ENCODE results near the gene POFUT1. TPM values are rescaled to one million over a fixed set of nuclear protein-coding genes. Genes with fewer than 3 reads are reported as not detected.

The POFUT1 gene
- total RNA-seq, 3 donors from 2014 or later (not counting 1 experiment from before 2014, with no cell fraction given) = 9.7 to 14.5 (median 13.2) TPM

DNA sequence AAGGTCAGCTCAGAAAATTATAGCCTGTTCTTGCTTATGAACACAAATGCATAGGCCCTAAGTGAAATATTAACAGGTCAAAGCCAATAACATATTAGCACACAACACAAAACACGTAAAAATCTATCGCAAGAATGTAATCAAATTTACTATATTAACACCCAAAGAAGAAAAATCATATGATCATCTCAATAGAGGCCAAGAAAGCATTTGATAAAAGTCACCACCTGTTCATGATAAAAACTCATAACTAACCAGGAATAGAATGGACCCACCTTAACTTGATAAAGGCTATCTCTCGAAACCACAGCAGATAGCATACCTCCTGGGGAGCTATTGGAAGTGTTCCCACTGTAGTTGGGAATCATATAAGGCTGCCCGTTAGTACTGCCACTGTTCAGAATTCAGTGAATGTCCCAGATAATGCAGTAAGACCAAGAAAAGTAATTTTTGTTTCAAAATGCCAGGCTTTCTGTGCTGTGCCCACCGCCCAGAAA is 21.6 kb downstream of the POFUT1 start:
- Mint-ChIP-seq H3K27me3 (ENCODE audit: low read depth in 2 of 2) (no peaks in the 10 kb centered on the region), H3K36me3 (peaks cover 11% of the 10 kb centered on the region), H3K9me3 (no peaks in the 10 kb centered on the region), H3K4me3 (no peak overlapping the region), H3K27ac (no peak overlapping the region), H3K4me1 (peaks cover 12 to 23% of the 10 kb centered on the region in 2 donors)
- H3K4me1 ChIP-seq (ENCODE audit: control insufficient read depth, insufficient read depth, low read length) = peaks cover 10% of the 10 kb centered on the region
- TF ChIP-seq, protein P1, sequence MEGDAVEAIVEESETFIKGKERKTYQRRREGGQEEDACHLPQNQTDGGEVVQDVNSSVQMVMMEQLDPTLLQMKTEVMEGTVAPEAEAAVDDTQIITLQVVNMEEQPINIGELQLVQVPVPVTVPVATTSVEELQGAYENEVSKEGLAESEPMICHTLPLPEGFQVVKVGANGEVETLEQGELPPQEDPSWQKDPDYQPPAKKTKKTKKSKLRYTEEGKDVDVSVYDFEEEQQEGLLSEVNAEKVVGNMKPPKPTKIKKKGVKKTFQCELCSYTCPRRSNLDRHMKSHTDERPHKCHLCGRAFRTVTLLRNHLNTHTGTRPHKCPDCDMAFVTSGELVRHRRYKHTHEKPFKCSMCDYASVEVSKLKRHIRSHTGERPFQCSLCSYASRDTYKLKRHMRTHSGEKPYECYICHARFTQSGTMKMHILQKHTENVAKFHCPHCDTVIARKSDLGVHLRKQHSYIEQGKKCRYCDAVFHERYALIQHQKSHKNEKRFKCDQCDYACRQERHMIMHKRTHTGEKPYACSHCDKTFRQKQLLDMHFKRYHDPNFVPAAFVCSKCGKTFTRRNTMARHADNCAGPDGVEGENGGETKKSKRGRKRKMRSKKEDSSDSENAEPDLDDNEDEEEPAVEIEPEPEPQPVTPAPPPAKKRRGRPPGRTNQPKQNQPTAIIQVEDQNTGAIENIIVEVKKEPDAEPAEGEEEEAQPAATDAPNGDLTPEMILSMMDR (IDR thresholded peaks at IDR 0.05) = no peak
- intact Hi-C loops (cut with micrococcal nuclease) = no loop called here
- no peak overlapping the region for H3K27ac ChIP-seq (ENCODE audit: low read length)
- no peak overlapping the region for H3K4me3 ChIP-seq (ENCODE audit: low read length)
- H3K36me3 ChIP-seq (ENCODE audit: control insufficient read depth, insufficient read depth, low read length) = peaks cover 40% of the 10 kb centered on the region
- ATAC-seq = no peak
- H3K9me3 ChIP-seq (ENCODE audit: control insufficient read depth, insufficient read depth, low read length) = no peaks in the 10 kb centered on the region
- over 99% methylated on average over 5 of the region's 5 CpGs for WGBS (ENCODE audit: insufficient coverage)
- H3K27me3 ChIP-seq (ENCODE audit: control insufficient read depth, insufficient read depth, low read length) = no peaks in the 10 kb centered on the region
- no peak for DNase-seq

DNA sequence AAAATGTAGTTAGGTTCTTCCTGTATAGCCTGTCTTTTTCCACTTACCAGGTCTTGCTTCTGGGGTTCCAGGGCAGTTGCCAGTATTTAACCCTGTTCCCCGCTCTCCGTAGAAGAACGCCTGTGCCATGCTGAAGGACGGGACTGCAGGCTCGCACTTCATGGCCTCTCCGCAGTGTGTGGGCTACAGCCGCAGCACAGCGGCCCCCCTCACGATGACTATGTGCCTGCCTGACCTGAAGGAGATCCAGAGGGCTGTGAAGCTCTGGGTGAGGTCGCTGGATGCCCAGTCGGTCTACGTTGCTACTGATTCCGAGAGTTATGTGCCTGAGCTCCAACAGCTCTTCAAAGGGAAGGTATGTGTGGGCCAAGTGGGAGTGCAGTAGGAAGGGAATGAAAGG is 23.0 kb downstream of the POFUT1 start:
- no peak for DNase-seq
- H3K27ac Mint-ChIP-seq = peak overlapping the region in 1 of 2 donors; percentile 69
- intact Hi-C loops (cut with micrococcal nuclease) = no loop called here
- Histone ChIP-seq H3K9me3 (ENCODE audit: control insufficient read depth, insufficient read depth, low read length) (no peaks in the 10 kb centered on the region), H3K27me3 (ENCODE audit: control insufficient read depth, insufficient read depth, low read length) (no peaks in the 10 kb centered on the region), H3K36me3 (ENCODE audit: control insufficient read depth, insufficient read depth, low read length) (peaks cover 49% of the 10 kb centered on the region), H3K27ac (ENCODE audit: low read length) (no peak overlapping the region), H3K4me1 (ENCODE audit: control insufficient read depth, insufficient read depth, low read length) (peaks cover 10% of the 10 kb centered on the region), H3K4me3 (ENCODE audit: low read length) (no peak overlapping the region)
- no peak overlapping the region for H3K4me3 Mint-ChIP-seq
- TF ChIP-seq, protein P1 (IDR thresholded peaks at IDR 0.05) = no peak
- H3K27me3 Mint-ChIP-seq (ENCODE audit: low read depth in 2 of 2) = no peaks in the 10 kb centered on the region
- WGBS (ENCODE audit: insufficient coverage) = 97% methylated on average over 13 of the region's 13 CpGs
- H3K36me3 Mint-ChIP-seq = peaks cover 11% of the 10 kb centered on the region
- H3K9me3 Mint-ChIP-seq = no peaks in the 10 kb centered on the region
- ATAC-seq = no peak
- H3K4me1 Mint-ChIP-seq = peaks cover 12 to 21% of the 10 kb centered on the region in 2 donors

DNA sequence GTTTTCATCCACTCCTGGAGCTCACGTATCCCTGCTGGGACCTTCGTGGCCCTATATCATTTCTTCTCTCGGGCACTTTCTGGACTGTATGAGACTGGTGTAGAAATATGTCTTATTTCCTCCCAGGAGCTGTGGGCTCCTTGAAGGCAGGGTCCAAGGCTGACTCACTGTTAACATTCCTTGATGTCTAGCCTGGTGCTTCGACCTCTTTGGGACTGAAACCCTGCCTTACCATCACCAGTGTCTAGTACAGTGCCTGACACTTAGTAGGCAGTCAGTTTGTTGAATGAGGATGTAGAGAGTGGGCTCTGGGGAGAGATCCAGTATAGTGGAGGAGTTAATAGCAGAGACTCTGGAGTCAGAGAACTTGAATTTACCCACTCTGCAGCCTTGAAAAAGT is 23.6 kb downstream of the POFUT1 start:
- H3K4me3 Mint-ChIP-seq = no peak overlapping the region
- peaks cover 10% of the 10 kb centered on the region for H3K4me1 ChIP-seq (ENCODE audit: control insufficient read depth, insufficient read depth, low read length)
- peaks cover 12 to 17% of the 10 kb centered on the region in 2 donors for H3K4me1 Mint-ChIP-seq
- H3K27ac Mint-ChIP-seq = peak overlapping the region; percentile 69 to 77
- ATAC-seq = no peak
- intact Hi-C loops (cut with micrococcal nuclease) = no loop called here
- peak overlapping the region; percentile 2 for H3K27ac ChIP-seq (ENCODE audit: low read length)
- peaks cover 11% of the 10 kb centered on the region for H3K36me3 Mint-ChIP-seq
- H3K36me3 ChIP-seq (ENCODE audit: control insufficient read depth, insufficient read depth, low read length) = peaks cover 55% of the 10 kb centered on the region
- DNase-seq = no peak
- H3K4me3 ChIP-seq (ENCODE audit: low read length) = no peak overlapping the region
- TF ChIP-seq, protein P1 (IDR thresholded peaks at IDR 0.05) = no peak
- no peaks in the 10 kb centered on the region for H3K27me3 ChIP-seq (ENCODE audit: control insufficient read depth, insufficient read depth, low read length)
- 95% methylated on average over 4 of the region's 4 CpGs for WGBS (ENCODE audit: insufficient coverage)
- no peaks in the 10 kb centered on the region for H3K9me3 ChIP-seq (ENCODE audit: control insufficient read depth, insufficient read depth, low read length)
- H3K9me3 Mint-ChIP-seq = no peaks in the 10 kb centered on the region
- H3K27me3 Mint-ChIP-seq (ENCODE audit: low read depth in 2 of 2) = no peaks in the 10 kb centered on the region

DNA sequence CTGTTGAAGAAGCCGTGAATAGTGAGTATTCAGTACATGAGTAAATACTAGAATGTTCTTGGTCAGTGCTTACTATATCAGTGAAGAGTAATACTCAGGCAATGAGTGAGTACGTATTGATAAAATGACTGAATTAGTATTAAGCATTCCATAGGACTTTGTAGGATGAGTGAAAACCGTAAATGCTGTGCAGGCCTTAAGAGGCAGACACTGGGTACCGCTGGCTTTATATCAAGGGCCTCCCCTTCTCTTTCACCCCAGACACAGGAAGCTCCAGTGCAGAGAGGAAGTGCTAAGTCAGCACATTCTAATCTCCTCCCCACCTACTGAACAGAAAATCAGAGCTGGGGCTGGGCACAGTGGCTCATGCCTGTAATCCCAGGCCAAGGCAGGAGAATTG is 24.2 kb downstream of the POFUT1 start:
- no peaks in the 10 kb centered on the region for H3K9me3 Mint-ChIP-seq
- DNase-seq = peak in 1 of 2 donors; percentile 73
- Histone ChIP-seq H3K9me3 (ENCODE audit: control insufficient read depth, insufficient read depth, low read length) (no peaks in the 10 kb centered on the region), H3K36me3 (ENCODE audit: control insufficient read depth, insufficient read depth, low read length) (peaks cover 56% of the 10 kb centered on the region), H3K4me1 (ENCODE audit: control insufficient read depth, insufficient read depth, low read length) (peaks cover 10% of the 10 kb centered on the region), H3K27me3 (ENCODE audit: control insufficient read depth, insufficient read depth, low read length) (no peaks in the 10 kb centered on the region), H3K4me3 (ENCODE audit: low read length) (no peak overlapping the region), H3K27ac (ENCODE audit: low read length) (peak overlapping the region; percentile 2)
- peak overlapping the region; percentile 50 for H3K4me3 Mint-ChIP-seq
- TF ChIP-seq, protein P1 (IDR thresholded peaks at IDR 0.05) = no peak
- no peaks in the 10 kb centered on the region for H3K27me3 Mint-ChIP-seq (ENCODE audit: low read depth in 2 of 2)
- peaks cover 12 to 17% of the 10 kb centered on the region in 2 donors for H3K4me1 Mint-ChIP-seq
- 46% methylated on average over 4 of the region's 4 CpGs for WGBS (ENCODE audit: insufficient coverage)
- H3K27ac Mint-ChIP-seq = peak overlapping the region; percentile 69 to 77
- peaks cover 11% of the 10 kb centered on the region for H3K36me3 Mint-ChIP-seq
- ATAC-seq = peak; percentile 52 to 76 (median 62)
- intact Hi-C loops (cut with micrococcal nuclease) = no loop called here
